GM18519 (cell line): Measurements from ENCODE around the gene CCDC136.

Source experiments
- ATAC-seq: cut with Tn5 transposase; IDR thresholded peaks from one replicate; pipeline ENCODE4 v1.9.1; 2021; ENCODE audit warnings: mild to moderate bottlenecking, moderate library complexity; ENCODE audit not compliant: unreplicated experiment, low FRiP score

CCDC136 gene

GRCh38 chr7:128830231-128831177 is 38.7 kb downstream of the CCDC136 start, which contains the start of gene FLNC:
FLNC (plus strand) TSS chr7:128830406; CDS start chr7:128830638, 232 bp downstream.
- ATAC-seq: no peak

GRCh38 chr7:128831178-128831993 is 39.6 kb downstream of the CCDC136 start:
- ATAC-seq: no peak

- ATAC-seq: no peak
Observed at GRCh38 chr7:128831994-128832879, 40.5 kb downstream of the CCDC136 start.

GRCh38 chr7:128832880-128833147 is 41.0 kb downstream of the CCDC136 start:
- no peak for ATAC-seq

- ATAC-seq: no peak
Observed at GRCh38 chr7:128833148-128833945, 41.6 kb downstream of the CCDC136 start.

- no peak for ATAC-seq
Observed at GRCh38 chr7:128833946-128834325, 42.2 kb downstream of the CCDC136 start.

- no peak for ATAC-seq
Observed at GRCh38 chr7:128835231-128835751, 43.5 kb downstream of the CCDC136 start.

- ATAC-seq: no peak
Observed at GRCh38 chr7:128835790-128836641, 44.2 kb downstream of the CCDC136 start.

- no peak for ATAC-seq
Observed at GRCh38 chr7:128836729-128837348, 45.1 kb downstream of the CCDC136 start.

- no peak for ATAC-seq
Observed at GRCh38 chr7:128837521-128837921, 45.8 kb downstream of the CCDC136 start.

GRCh38 chr7:128838109-128838779 is 46.5 kb downstream of the CCDC136 start:
- no peak for ATAC-seq

- no peak for ATAC-seq
Observed at GRCh38 chr7:128838981-128839731, 47.4 kb downstream of the CCDC136 start.

GRCh38 chr7:128839751-128840177 is 48.0 kb downstream of the CCDC136 start:
- no peak for ATAC-seq

GRCh38 chr7:128840326-128841170 is 48.8 kb downstream of the CCDC136 start:
- no peak for ATAC-seq

- no peak for ATAC-seq
Observed at GRCh38 chr7:128841171-128841690, 49.5 kb downstream of the CCDC136 start.
